HUES64 (cell line): ENCODE measurements around the gene YLPM1.

Experiments
- H3K27ac ChIP-seq: 2 replicates; pipeline ENCODE4 v1.7.0; 2013; ENCODE audit warnings: low read depth, low read length, inconsistent platforms
- H3K27me3 ChIP-seq: 2 replicates; pipeline ENCODE4 v1.6.1; 2013; ENCODE audit warnings: mild to moderate bottlenecking, low read length; ENCODE audit not compliant: insufficient read depth
- H3K36me3 ChIP-seq: 2 replicates; pipeline ENCODE4 v1.6.1; 2013; ENCODE audit warnings: mild to moderate bottlenecking, low read length; ENCODE audit not compliant: insufficient read depth
- H3K4me1 ChIP-seq: 2 replicates; pipeline ENCODE4 v1.6.1; 2013; ENCODE audit warnings: mild to moderate bottlenecking, low read length, moderate library complexity; ENCODE audit not compliant: insufficient read depth
- H3K4me3 ChIP-seq: 2 replicates; pipeline ENCODE4 v1.5.1; 2013; ENCODE audit warnings: mild to moderate bottlenecking, low read length, moderate library complexity
- H3K9ac ChIP-seq: 2 replicates; pipeline ENCODE4 v1.6.1; 2013; ENCODE audit warnings: mild to moderate bottlenecking, low read depth, low read length
- H3K9me3 ChIP-seq: 2 replicates; pipeline ENCODE4 v1.6.1; 2013; ENCODE audit warnings: low read depth, low read length; ENCODE audit not compliant: insufficient read depth
- WGBS: fragments of 150-250, 120-280 bp; methylation state at CpG from one replicate; pipeline ENCODE4 v1.1.7; 2013; ENCODE audit warnings: missing lambda C conversion rate; 5-methylcytosine and 5-hydroxymethylcytosine counted together

The YLPM1 gene

GRCh38 chr14:74821267-74821915, 58.3 kb downstream of the YLPM1 start:
- Histone ChIP-seq H3K9me3 (no peaks in the 10 kb centered on the region), H3K36me3 (peaks cover 86% of the 10 kb centered on the region), H3K4me1 (peaks cover 4% of the 10 kb centered on the region; the same call in 1 of the 2 replicates), H3K4me3 (no peak overlapping the region), H3K27ac (no peak overlapping the region), H3K9ac (no peak overlapping the region), H3K27me3 (no peaks in the 10 kb centered on the region)
- 92% methylated on average over 5 of the region's 5 CpGs for WGBS

GRCh38 chr14:74824997-74825396, 61.9 kb downstream of the YLPM1 start:
- Histone ChIP-seq H3K36me3 (peaks cover 79% of the 10 kb centered on the region), H3K4me1 (peaks cover 5% of the 10 kb centered on the region; the same call in 1 of the 2 replicates), H3K27ac (no peak overlapping the region), H3K9me3 (no peaks in the 10 kb centered on the region), H3K4me3 (no peak overlapping the region), H3K9ac (no peak overlapping the region), H3K27me3 (no peaks in the 10 kb centered on the region)
- WGBS, result 100% methylated on average over 1 of the region's 2 CpGs

GRCh38 chr14:74826574-74826973, 63.5 kb downstream of the YLPM1 start:
- no peaks in the 10 kb centered on the region for H3K9me3 ChIP-seq
- no peaks in the 10 kb centered on the region for H3K27me3 ChIP-seq
- H3K36me3 ChIP-seq, result peaks cover 79% of the 10 kb centered on the region
- peaks cover 5% of the 10 kb centered on the region; the same call in 1 of the 2 replicates for H3K4me1 ChIP-seq
- H3K9ac ChIP-seq, result no peak overlapping the region
- H3K4me3 ChIP-seq, result no peak overlapping the region
- H3K27ac ChIP-seq, result no peak overlapping the region

GRCh38 chr14:74829251-74829650, 66.1 kb downstream of the YLPM1 start:
- Histone ChIP-seq H3K36me3 (peaks cover 60% of the 10 kb centered on the region), H3K4me1 (peaks cover 5% of the 10 kb centered on the region; the same call in 1 of the 2 replicates), H3K27me3 (no peaks in the 10 kb centered on the region), H3K4me3 (no peak overlapping the region), H3K27ac (no peak overlapping the region), H3K9me3 (no peaks in the 10 kb centered on the region), H3K9ac (no peak overlapping the region)
- WGBS, result 95% methylated on average over 4 of the region's 5 CpGs

- 92% methylated on average over 4 of the region's 4 CpGs for WGBS
- Histone ChIP-seq H3K4me1 (no peaks in the 10 kb centered on the region), H3K9ac (no peak overlapping the region), H3K36me3 (peaks cover 71% of the 10 kb centered on the region), H3K27me3 (no peaks in the 10 kb centered on the region), H3K4me3 (no peak overlapping the region), H3K27ac (no peak overlapping the region), H3K9me3 (no peaks in the 10 kb centered on the region)
Observed at GRCh38 chr14:74832849-74833248, 69.7 kb downstream of the YLPM1 start.

GRCh38 chr14:74834692-74835392, 71.7 kb downstream of the YLPM1 start:
- 96% methylated on average over 5 of the region's 5 CpGs for WGBS
- Histone ChIP-seq H3K9me3 (no peaks in the 10 kb centered on the region), H3K27ac (no peak overlapping the region), H3K4me3 (no peak overlapping the region), H3K27me3 (no peaks in the 10 kb centered on the region), H3K9ac (no peak overlapping the region), H3K36me3 (peaks cover 53% of the 10 kb centered on the region), H3K4me1 (no peaks in the 10 kb centered on the region)

GRCh38 chr14:74835645-74836250, 72.6 kb downstream of the YLPM1 start:
- Histone ChIP-seq H3K27ac (no peak overlapping the region), H3K9ac (no peak overlapping the region), H3K4me1 (no peaks in the 10 kb centered on the region), H3K9me3 (no peaks in the 10 kb centered on the region), H3K4me3 (no peak overlapping the region), H3K36me3 (peaks cover 48% of the 10 kb centered on the region), H3K27me3 (no peaks in the 10 kb centered on the region)
- WGBS, result 95% methylated on average over 6 of the region's 7 CpGs

- peaks cover 46% of the 10 kb centered on the region for H3K36me3 ChIP-seq
- no peak overlapping the region for H3K27ac ChIP-seq
Observed at GRCh38 chr14:74836251-74836960, 73.3 kb downstream of the YLPM1 start.

GRCh38 chr14:74838166-74838565, 75.0 kb downstream of the YLPM1 start:
- peaks cover 38% of the 10 kb centered on the region for H3K36me3 ChIP-seq
- no peaks in the 10 kb centered on the region for H3K4me1 ChIP-seq
- H3K4me3 ChIP-seq, result no peak overlapping the region
- H3K27me3 ChIP-seq, result no peaks in the 10 kb centered on the region
- no peaks in the 10 kb centered on the region for H3K9me3 ChIP-seq
- WGBS, result no CpG with 5 or more reads among the region's 2 CpGs
- no peak overlapping the region for H3K27ac ChIP-seq
- no peak overlapping the region for H3K9ac ChIP-seq

More at GRCh38 chr14:74836251-74836960, 73.3 kb downstream of the YLPM1 start:
- 100% methylated on average over 1 of the region's 1 CpG for WGBS
- Histone ChIP-seq H3K4me3 (no peak overlapping the region), H3K9ac (no peak overlapping the region), H3K4me1 (no peaks in the 10 kb centered on the region), H3K27me3 (no peaks in the 10 kb centered on the region), H3K9me3 (no peaks in the 10 kb centered on the region)

GRCh38 chr14:74840603-74841030, 77.5 kb downstream of the YLPM1 start:
- Histone ChIP-seq H3K4me3 (no peak overlapping the region), H3K4me1 (no peaks in the 10 kb centered on the region)

More at GRCh38 chr14:74840603-74841030, 77.5 kb downstream of the YLPM1 start:
- H3K9me3 ChIP-seq, result no peaks in the 10 kb centered on the region
- H3K27ac ChIP-seq, result no peak overlapping the region
- no peaks in the 10 kb centered on the region for H3K27me3 ChIP-seq
- peaks cover 32% of the 10 kb centered on the region for H3K36me3 ChIP-seq
- H3K9ac ChIP-seq, result no peak overlapping the region
- 87% methylated on average over 5 of the region's 5 CpGs for WGBS
